ENCODE data around the gene ZGPAT. TPM values are rescaled to one million over a fixed set of nuclear protein-coding genes. Genes with fewer than 3 reads are reported as not detected.

The ZGPAT gene
- total and polyA plus RNA-seq, 10 of the 15 experiments (the other 5 are each of a cell fraction or from before 2014, with no cell fraction given) = 0.58 to 52.9 (median 18.0) TPM

DNA sequence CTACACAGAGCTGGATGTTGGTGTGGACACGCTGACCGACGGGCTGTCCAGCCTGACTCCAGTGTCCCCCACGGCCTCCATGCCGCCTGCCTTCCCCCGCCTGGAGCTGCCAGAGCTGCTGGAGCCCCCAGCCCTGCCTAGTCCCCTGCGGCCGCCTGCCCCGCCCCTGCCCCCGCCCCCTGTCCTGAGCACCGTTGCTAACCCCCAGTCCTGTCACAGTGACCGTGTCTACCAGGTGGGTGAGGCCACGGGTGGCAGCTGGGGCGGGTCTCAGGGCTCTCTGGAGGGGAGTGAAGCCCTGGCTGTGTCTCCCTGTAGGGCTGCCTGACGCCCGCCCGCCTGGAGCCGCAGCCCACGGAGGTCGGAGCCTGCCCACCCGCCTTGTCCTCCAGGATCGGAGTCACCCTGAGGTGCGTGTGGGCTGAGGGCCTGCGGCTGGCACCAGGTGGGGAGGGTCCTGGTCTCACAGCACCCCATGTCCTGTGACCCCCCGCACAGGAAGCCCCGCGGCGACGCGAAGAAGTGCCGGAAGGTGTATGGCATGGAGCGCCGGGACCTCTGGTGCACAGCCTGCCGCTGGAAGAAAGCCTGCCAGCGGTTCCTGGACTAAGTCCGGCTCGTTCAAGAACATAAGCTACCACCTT is 34.7 kb downstream of the ZGPAT start:
- intact Hi-C loops (cut with micrococcal nuclease; ENCODE audit: unreplicated experiment) = no loop called here

DNA sequence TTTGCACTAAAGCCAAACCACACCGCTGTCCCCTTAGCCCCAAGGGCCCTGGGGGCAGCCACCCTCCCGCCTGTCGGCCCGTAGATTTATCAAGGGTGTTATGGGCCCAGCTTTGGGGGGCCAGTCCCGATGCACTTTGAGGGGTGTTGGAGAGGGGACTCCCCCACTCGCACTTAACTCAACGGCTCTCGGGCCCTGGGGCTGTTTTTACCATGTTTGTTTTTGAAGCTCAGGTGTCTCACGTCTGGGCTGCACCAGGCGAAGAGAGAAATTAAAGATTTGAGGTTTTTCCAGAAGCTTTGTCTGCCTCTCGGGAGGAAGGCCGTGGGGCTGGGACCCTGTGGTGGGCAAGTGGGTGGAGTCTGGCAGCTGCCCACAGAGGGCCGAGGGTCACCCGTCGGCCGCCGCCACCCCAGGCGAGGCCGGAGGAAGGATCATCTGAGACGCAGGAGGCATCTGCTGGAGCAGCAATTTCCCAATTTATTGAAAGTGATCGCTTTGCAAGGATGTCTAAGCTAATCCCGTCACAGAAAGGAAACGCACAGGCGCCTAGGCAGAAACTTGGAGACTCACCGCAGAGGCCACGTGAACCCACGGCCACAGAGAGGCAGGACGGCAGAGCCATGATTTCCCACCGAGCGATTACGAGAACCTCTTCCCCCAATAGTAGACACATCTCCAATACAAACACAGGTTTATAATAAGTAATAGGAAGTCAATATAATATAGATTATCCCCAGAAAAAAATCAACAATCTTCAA is 35.6 kb downstream of the ZGPAT start:
- no peaks in the 10 kb centered on the region for H4K20me1 ChIP-seq (ENCODE audit: control insufficient read depth, insufficient read depth)
- H2AFZ ChIP-seq (ENCODE audit: control insufficient read depth, low read depth, low read length) = no peak overlapping the region
- no peak overlapping the region for H3K4me3 ChIP-seq
- FAIRE-seq (no peak), ATAC-seq (no peak), DNase-seq (ENCODE audit: low read depth, low spot score) (no peak)
- ChIA-PET CTCF (interaction anchor here (0.8 to 1.1 kb wide), 2 partner anchors 36 to 43 kb away, joined by 3 to 4 read pairs; partner anchors contain the start of genes ARFRP1 and ZGPAT), SMC1A (ENCODE audit: uncharacterized antibody, unreplicated experiment) (no interaction called here), POLR2A (interaction anchor here (0.6 to 0.8 kb wide), 2 partner anchors 35 to 119 kb away, joined by 3 read pairs; partner anchors contain the start of genes ARFRP1 and ZGPAT), RAD21 (ENCODE audit: unreplicated experiment) (no interaction called here)
- 0 out of 2 replicates have a peak, but pooled peaks have one; percentile 28 for TF ChIP-seq POLR2A (IDR thresholded peaks at IDR 0.05; ENCODE audit: low read depth, low read length)
- 0 out of 2 replicates have a peak, but pooled peaks have one; percentile 15 for TF ChIP-seq TCF3 (IDR thresholded peaks at IDR 0.05; ENCODE audit: borderline replicate concordance, insufficient read depth, low read depth, low read length)
- TF ChIP-seq CBX3 (IDR thresholded peaks at IDR 0.05; ENCODE audit: borderline replicate concordance, low read depth) = no peak
- peaks cover 0 to 4% of the 10 kb centered on the region in 2 experiments; a peak in 2 of 4 replicates for H3K36me3 ChIP-seq (ENCODE audit: control insufficient read depth in 2 of 2, insufficient read depth in 2 of 2, low read length in 1 of 2)
- WGBS (ENCODE audit: insufficient coverage, insufficient replicate concordance, low lambda C conversion rate, missing lambda C conversion rate) = 89% methylated on average over 31 of the region's 31 CpGs
- no peak overlapping the region for H3K27ac ChIP-seq (ENCODE audit: control insufficient read depth, insufficient read depth)
- H3K27me3 ChIP-seq (replicated peaks in 1 of 2; ENCODE audit: control insufficient read depth in 2 of 2, insufficient read depth in 2 of 2, low read length in 1 of 2) = no peaks in the 10 kb centered on the region
- H3K4me2 ChIP-seq (ENCODE audit: control insufficient read depth, insufficient read depth) = no peak overlapping the region
- in situ Hi-C loops (cut with MboI) (no loop called here), intact Hi-C loops (cut with micrococcal nuclease; ENCODE audit: unreplicated experiment) (no loop called here)
- H3K9me3 ChIP-seq (replicated peaks; ENCODE audit: control insufficient read depth, insufficient read depth, low read length) = no peaks in the 10 kb centered on the region
- H3K79me2 ChIP-seq (ENCODE audit: control insufficient read depth, insufficient read depth, low read length) = peaks cover 7% of the 10 kb centered on the region
- TSS peak; percentile 54 for BruUV-seq (replicated peaks)
- no peak overlapping the region for H3K9ac ChIP-seq (ENCODE audit: control insufficient read depth, insufficient read depth, low read length)
- peaks cover 15% of the 10 kb centered on the region for H3K4me1 ChIP-seq (ENCODE audit: control insufficient read depth, insufficient read depth, low read length)

More for the DNA sequence above, 34.7 kb downstream of the ZGPAT start:
- no peak for FAIRE-seq
- Histone ChIP-seq H3K9ac (ENCODE audit: control insufficient read depth, insufficient read depth, low read length) (no peak overlapping the region), H3K27me3 (replicated peaks in 1 of 2; ENCODE audit: control insufficient read depth in 2 of 2, insufficient read depth in 2 of 2, low read length in 1 of 2) (no peaks in the 10 kb centered on the region), H3K9me3 (replicated peaks; ENCODE audit: control insufficient read depth, insufficient read depth, low read length) (no peaks in the 10 kb centered on the region), H3K36me3 (ENCODE audit: control insufficient read depth in 2 of 2, insufficient read depth in 2 of 2, low read length in 1 of 2) (peaks cover 0 to 4% of the 10 kb centered on the region in 2 experiments; a peak in 2 of 4 replicates), H3K4me1 (ENCODE audit: control insufficient read depth, insufficient read depth, low read length) (peaks cover 18% of the 10 kb centered on the region), H3K79me2 (ENCODE audit: control insufficient read depth, insufficient read depth, low read length) (peaks cover 12% of the 10 kb centered on the region), H3K27ac (ENCODE audit: control insufficient read depth, insufficient read depth) (no peak overlapping the region), H3K4me2 (ENCODE audit: control insufficient read depth, insufficient read depth) (no peak overlapping the region), H3K4me3 (no peak overlapping the region), H2AFZ (ENCODE audit: control insufficient read depth, low read depth, low read length) (no peak overlapping the region), H4K20me1 (ENCODE audit: control insufficient read depth, insufficient read depth) (no peaks in the 10 kb centered on the region)
- ChIA-PET SMC1A (ENCODE audit: uncharacterized antibody, unreplicated experiment) (no interaction called here), RAD21 (ENCODE audit: unreplicated experiment) (no interaction called here), POLR2A (interaction anchor here (0.8 kb wide), 1 partner anchor 34 kb away, joined by 3 read pairs; the partner anchor contains the start of genes ARFRP1 and ZGPAT), CTCF (interaction anchor here (0.6 to 1.4 kb wide), 3 partner anchors 26 to 103 kb away, joined by 4 to 6 read pairs (median 4); no protein-coding TSS in a partner anchor)
- TF ChIP-seq POLR2A (IDR thresholded peaks at IDR 0.05; ENCODE audit: low read depth, low read length) (0 out of 2 replicates have a peak, but pooled peaks have one; percentile 20), IKZF2 (IDR thresholded peaks at IDR 0.05) (no peak)
- 93% methylated on average over 35 of the region's 37 CpGs for WGBS (ENCODE audit: insufficient coverage, insufficient replicate concordance, low lambda C conversion rate, missing lambda C conversion rate)
- ATAC-seq = no peak
- no peak for DNase-seq (ENCODE audit: low read depth, low spot score)
- in situ Hi-C loops (cut with MboI) = no loop called here
- BruUV-seq (replicated peaks) = no TSS peak

All from GM12878 (cell line).